CD4-positive, alpha-beta memory T cell (primary cell): ENCODE results near the gene GRM5. TPM values are rescaled to one million over a fixed set of nuclear protein-coding genes. Genes with fewer than 3 reads are reported as not detected.
A peak's percentile ranks its signal among the peaks of the same experiment; 100 is the strongest.
"Not testable (repeated sequence)": the region's sequence is repeated elsewhere in the genome, so short reads cannot be mapped to it uniquely, and the experiment has no call there.

Experiments
- CTCF ChIA-PET: fragments of 350-600 bp; sonication (Branson Sonifier 250); formaldehyde crosslinking; loops from one replicate; lab custom pipeline; 2021; ENCODE audit warnings: inconsistent platforms; ENCODE audit not compliant: partially characterized antibody; lab: Charles Lee
- POLR2A ChIA-PET: fragments of 350-600 bp; sonication (Branson Sonifier 250); formaldehyde crosslinking; loops from one replicate; lab custom pipeline; 2021; ENCODE audit not compliant: partially characterized antibody; lab: Charles Lee
- DNase-seq, 5 donors: peaks; one replicate each; pipeline versions ENCODE4 v3.0.0 to v3.0.0-alpha.2; 2020 to 2022; ENCODE audit warnings: mixed read lengths in 1 of 5
- H3K27ac ChIP-seq: one replicate; pipeline ENCODE4 v1.7.0; 2013; ENCODE audit warnings: low read depth, low read length
- H3K27me3 ChIP-seq: 2 replicates; pipeline ENCODE4 v1.7.0; 2013; ENCODE audit warnings: mild to moderate bottlenecking, low read length, moderate library complexity; ENCODE audit not compliant: insufficient read depth
- H3K36me3 ChIP-seq: 2 replicates; pipeline ENCODE4 v1.7.0; 2013; ENCODE audit warnings: mild to moderate bottlenecking, low read length, moderate library complexity; ENCODE audit not compliant: insufficient read depth
- H3K4me1 ChIP-seq: 2 replicates; pipeline ENCODE4 v1.7.0; 2013; ENCODE audit warnings: mild to moderate bottlenecking, low read length, moderate library complexity; ENCODE audit not compliant: insufficient read depth
- H3K4me3 ChIP-seq, 2 donors: one replicate each; pipeline ENCODE4 v1.7.0; 2013; ENCODE audit warnings: low read length in 2 of 2, mild to moderate bottlenecking in 1 of 2
- H3K9me3 ChIP-seq, 2 donors: one replicate each; pipeline ENCODE4 v1.7.0; 2013; ENCODE audit warnings: low read length in 2 of 2, control low read depth in 1 of 2; ENCODE audit not compliant: control insufficient read depth in 1 of 2
- H3K27ac Mint-ChIP-seq, 7 donors: one replicate each; pipeline ENCODE4 v1.8.0; 2020 to 2021; ENCODE audit warnings: mixed read lengths in 7 of 7, mild to moderate bottlenecking in 6 of 7, inconsistent platforms in 3 of 7, moderate library complexity in 3 of 7
- H3K27me3 Mint-ChIP-seq, 2 donors: one replicate each; pipeline ENCODE4 v1.8.0; 2020 to 2021; ENCODE audit warnings: mixed read lengths in 2 of 2
- H3K36me3 Mint-ChIP-seq, 2 donors: one replicate each; pipeline ENCODE4 v1.8.0; 2020 to 2021; ENCODE audit warnings: mixed read lengths in 2 of 2, inconsistent platforms in 1 of 2, mild to moderate bottlenecking in 1 of 2
- H3K4me1 Mint-ChIP-seq, 4 donors: one replicate each; pipeline ENCODE4 v1.8.0; 2020 to 2021; ENCODE audit warnings: mixed read lengths in 4 of 4, mild to moderate bottlenecking in 1 of 4
- H3K4me3 Mint-ChIP-seq, 8 donors: one replicate each; pipeline ENCODE4 v1.8.0; 2020 to 2021; ENCODE audit warnings: mixed read lengths in 8 of 8, mild to moderate bottlenecking in 7 of 8, moderate library complexity in 6 of 8, inconsistent platforms in 3 of 8
- H3K9me3 Mint-ChIP-seq, 8 donors: one replicate each; pipeline ENCODE4 v1.8.0; 2020 to 2021; ENCODE audit warnings: mixed read lengths in 8 of 8, mild to moderate bottlenecking in 5 of 8, inconsistent platforms in 3 of 8, moderate library complexity in 1 of 8
- intact Hi-C: fragments of 100-400 bp; cut with micrococcal nuclease; formaldehyde crosslinking; loops from one replicate; pipeline ENCODE4 v1.15.1; 2023
- polyA plus RNA-seq, 2 donors: library from polyadenylated mRNA; unstranded; fragments of 300-500 nt; fragmentation: Illumina TruSeq; gene quantifications; one replicate each; pipeline ENCODE4 v1.2.3, GENCODE V29; 2021
- total RNA-seq, 2 experiments: library from RNA; stranded (reverse); gene quantifications; one replicate each; pipeline ENCODE4 v1.2.3, GENCODE V29; 2021

GRM5 gene
- total and polyA plus RNA-seq, 4 experiments from 2014 or later: not detected

DNA sequence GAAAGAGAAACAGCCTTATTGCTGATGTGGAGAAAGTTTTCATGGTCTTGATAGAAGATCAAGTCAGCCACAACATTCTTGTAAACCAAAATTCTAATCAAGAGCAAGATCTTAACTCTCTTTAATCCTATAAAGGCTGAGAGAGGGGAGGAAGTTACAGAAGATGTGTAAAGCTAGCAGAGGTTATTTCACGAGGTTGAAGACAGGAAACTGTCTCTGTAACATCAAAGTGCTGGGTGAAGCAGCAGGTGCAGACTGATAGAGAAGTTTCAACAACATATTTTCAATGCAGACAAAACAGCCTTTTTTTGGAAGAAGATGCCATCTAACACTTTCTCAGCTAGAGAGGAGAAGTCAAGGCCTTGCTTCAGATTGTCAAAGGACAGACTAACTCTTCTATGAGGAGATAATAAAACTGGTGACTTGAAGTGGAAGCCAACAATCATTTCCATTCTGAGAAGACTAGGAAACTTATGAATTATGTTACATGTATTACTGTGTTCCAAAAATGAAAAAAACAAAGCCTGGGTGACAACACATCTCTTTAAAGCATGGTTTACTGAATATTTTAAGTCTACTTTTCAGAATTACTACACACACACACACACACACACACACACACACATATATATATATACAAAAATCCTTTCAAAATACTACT lies 221.9 kb downstream of the GRM5 start:
- intact Hi-C loops: loop anchor here (5.0 to 10.0 kb wide), 2 partner anchors 79 to 507 kb away; partner anchors contain the start of gene CTSC
- not testable (repeated sequence) for H3K9me3 Mint-ChIP-seq
- peaks cover 39 to 59% (median 47%) of the 10 kb centered on the region in 4 donors for H3K4me1 Mint-ChIP-seq

DNA sequence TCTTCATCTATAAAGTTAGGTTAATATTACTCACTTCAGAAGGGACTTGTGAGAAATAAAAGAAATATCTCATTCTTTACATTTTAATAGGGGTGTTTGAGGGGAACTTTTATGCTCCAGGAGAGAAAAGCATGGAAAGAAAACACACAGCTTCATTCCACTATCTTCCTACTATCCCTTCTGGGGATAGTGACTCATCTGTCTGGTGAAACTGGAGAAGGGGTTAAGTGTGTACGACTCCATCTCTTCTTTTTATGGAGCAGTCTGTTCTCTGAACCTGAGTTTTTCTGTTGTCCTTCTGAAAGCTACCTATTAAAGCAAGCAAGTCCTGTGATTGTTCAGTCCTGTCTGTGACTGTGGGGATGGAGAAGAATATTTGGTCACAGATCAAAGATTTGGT lies 227.6 kb downstream of the GRM5 start:
- H3K9me3 Mint-ChIP-seq, CTCF ChIA-PET: not testable (repeated sequence)
- peaks cover 17 to 36% (median 30%) of the 10 kb centered on the region in 4 donors for H3K4me1 Mint-ChIP-seq

More for the DNA sequence above, 221.9 kb downstream of the GRM5 start:
- H3K36me3 ChIP-seq, H3K27me3 ChIP-seq, H3K4me3 ChIP-seq, POLR2A ChIA-PET, H3K36me3 Mint-ChIP-seq, H3K27me3 Mint-ChIP-seq, CTCF ChIA-PET, H3K9me3 ChIP-seq, H3K27ac ChIP-seq: not testable (repeated sequence)
- peak; percentile 49 to 81 (median 76) for DNase-seq
- Mint-ChIP-seq H3K27ac (peak overlapping the region; percentile 73 to 87 (median 84)), H3K4me3 (peak overlapping the region in 7 of 8 donors; percentile 32 to 82 (median 57))
- H3K4me1 ChIP-seq: peaks cover 35% of the 10 kb centered on the region

DNA sequence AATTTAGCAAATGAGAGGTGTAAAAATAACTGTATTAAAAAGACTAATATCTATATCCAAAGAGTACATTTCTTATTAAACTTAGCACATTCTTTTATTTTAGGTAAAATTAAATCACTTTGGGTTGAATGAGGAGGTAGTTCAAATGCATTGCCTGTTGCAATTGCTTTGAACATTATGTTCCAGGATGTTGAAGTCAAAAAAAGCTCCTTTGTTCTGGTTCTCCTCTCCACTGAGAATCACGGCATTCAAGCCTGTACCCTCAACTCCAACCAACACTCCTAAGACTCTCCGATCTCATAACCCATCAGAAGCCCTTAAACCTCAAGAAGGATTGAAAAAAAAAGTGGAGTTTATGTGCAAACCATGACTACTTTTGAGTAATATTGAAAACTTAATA lies 230.1 kb downstream of the GRM5 start:
- H3K27ac ChIP-seq, H3K27me3 Mint-ChIP-seq, DNase-seq, H3K4me1 ChIP-seq, H3K4me3 ChIP-seq, CTCF ChIA-PET, H3K9me3 Mint-ChIP-seq, H3K9me3 ChIP-seq, H3K27me3 ChIP-seq, H3K36me3 ChIP-seq, POLR2A ChIA-PET, H3K27ac Mint-ChIP-seq, H3K36me3 Mint-ChIP-seq, intact Hi-C loops, H3K4me3 Mint-ChIP-seq: not testable (repeated sequence)
- H3K4me1 Mint-ChIP-seq: peaks cover 5 to 18% (median 14%) of the 10 kb centered on the region in 4 donors

More for the DNA sequence above, 227.6 kb downstream of the GRM5 start:
- H3K36me3 Mint-ChIP-seq, H3K4me3 ChIP-seq, H3K36me3 ChIP-seq, H3K27me3 Mint-ChIP-seq, H3K27ac ChIP-seq, H3K27ac Mint-ChIP-seq, H3K4me3 Mint-ChIP-seq, DNase-seq, H3K9me3 ChIP-seq, intact Hi-C loops, H3K27me3 ChIP-seq, POLR2A ChIA-PET: not testable (repeated sequence)
- peaks cover 17% of the 10 kb centered on the region for H3K4me1 ChIP-seq

DNA sequence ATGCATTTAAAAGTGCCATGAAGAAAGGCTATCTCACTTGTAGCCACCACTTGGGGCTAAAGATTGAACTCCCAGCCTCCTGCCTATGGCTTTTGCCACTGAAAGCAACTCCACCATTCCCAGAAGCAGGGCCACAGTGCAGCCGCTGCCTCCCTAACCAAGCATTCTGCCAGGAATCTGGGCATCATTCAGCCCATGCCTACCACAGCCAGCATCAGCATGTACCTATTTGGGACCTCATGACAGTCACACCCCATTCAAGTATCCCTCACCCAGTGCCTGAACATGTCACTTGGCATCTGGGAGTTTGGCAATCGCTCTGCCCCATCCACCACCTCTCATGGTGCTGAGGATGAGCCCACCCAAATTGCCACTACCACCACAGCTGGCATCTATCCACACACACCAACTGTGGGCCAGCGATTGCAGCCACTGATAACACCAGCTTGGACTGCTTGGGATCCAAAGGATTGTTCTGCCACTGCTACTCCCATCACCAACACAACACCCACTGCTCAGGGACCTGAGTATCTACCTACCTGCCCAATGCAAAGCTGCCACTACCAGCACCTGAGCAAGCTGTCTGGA lies 234.4 kb downstream of the GRM5 start:
- intact Hi-C loops: no loop called here
- ChIA-PET CTCF (no interaction called here), POLR2A (no interaction called here)
- H3K9me3 Mint-ChIP-seq: peaks cover 0 to 5% (median 0%) of the 10 kb centered on the region in 8 donors
- H3K27me3 ChIP-seq: no peaks in the 10 kb centered on the region
- peaks cover 2 to 9% (median 6%) of the 10 kb centered on the region in 4 donors for H3K4me1 Mint-ChIP-seq
- no peak overlapping the region for H3K27ac ChIP-seq
- H3K27me3 Mint-ChIP-seq: peaks cover 0 to 2% of the 10 kb centered on the region in 2 donors
- H3K4me1 ChIP-seq: no peaks in the 10 kb centered on the region
- no peak overlapping the region for H3K4me3 Mint-ChIP-seq
- H3K9me3 ChIP-seq: no peaks in the 10 kb centered on the region
- no peaks in the 10 kb centered on the region for H3K36me3 Mint-ChIP-seq
- no peak overlapping the region for H3K4me3 ChIP-seq
- DNase-seq: no peak
- peak overlapping the region in 1 of 7 donors; percentile 53 for H3K27ac Mint-ChIP-seq
- no peaks in the 10 kb centered on the region for H3K36me3 ChIP-seq

DNA sequence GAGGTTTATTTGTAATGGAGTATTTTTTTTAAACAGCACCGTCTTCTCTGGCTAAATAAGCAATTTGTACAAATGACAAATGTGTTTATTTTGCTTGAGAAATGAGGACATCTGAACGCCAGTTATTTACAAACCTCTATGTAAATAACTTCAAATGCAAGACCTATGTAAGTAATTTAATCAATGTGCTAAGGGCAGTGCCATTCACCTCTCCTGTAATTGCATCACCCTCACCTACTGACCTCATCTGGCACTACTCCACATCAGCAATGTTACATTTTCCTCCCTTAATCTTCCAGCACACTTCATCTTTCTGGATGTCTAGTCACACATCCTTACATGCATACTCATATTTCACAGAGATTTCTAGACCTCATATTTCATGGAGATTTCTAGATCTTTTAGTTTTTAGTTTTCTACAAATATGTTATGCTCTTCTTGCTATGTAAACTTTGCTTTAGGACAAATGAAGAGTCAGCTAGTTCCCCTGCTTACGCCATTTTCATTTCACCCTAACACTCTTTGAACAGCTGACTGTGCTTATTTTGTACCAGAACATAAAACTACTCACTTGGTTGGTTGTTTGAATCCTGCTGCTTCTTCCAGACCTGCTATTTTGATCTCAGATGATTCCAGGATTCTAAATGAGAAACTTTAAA lies 238.6 kb downstream of the GRM5 start:
- no peaks in the 10 kb centered on the region for H3K36me3 Mint-ChIP-seq
- intact Hi-C loops: no loop called here
- Histone ChIP-seq H3K27ac (no peak overlapping the region), H3K36me3 (no peaks in the 10 kb centered on the region), H3K4me1 (no peaks in the 10 kb centered on the region), H3K27me3 (no peaks in the 10 kb centered on the region), H3K9me3 (no peaks in the 10 kb centered on the region), H3K4me3 (no peak overlapping the region)
- ChIA-PET CTCF (no interaction called here), POLR2A (no interaction called here)
- no peak for DNase-seq
- H3K27me3 Mint-ChIP-seq: peaks cover 0 to 2% of the 10 kb centered on the region in 2 donors
- no peak overlapping the region for H3K27ac Mint-ChIP-seq
- no peak overlapping the region for H3K4me3 Mint-ChIP-seq
- peaks cover 0 to 5% (median 0%) of the 10 kb centered on the region in 8 donors for H3K9me3 Mint-ChIP-seq
- peaks cover 0 to 3% (median 0%) of the 10 kb centered on the region in 4 donors for H3K4me1 Mint-ChIP-seq

DNA sequence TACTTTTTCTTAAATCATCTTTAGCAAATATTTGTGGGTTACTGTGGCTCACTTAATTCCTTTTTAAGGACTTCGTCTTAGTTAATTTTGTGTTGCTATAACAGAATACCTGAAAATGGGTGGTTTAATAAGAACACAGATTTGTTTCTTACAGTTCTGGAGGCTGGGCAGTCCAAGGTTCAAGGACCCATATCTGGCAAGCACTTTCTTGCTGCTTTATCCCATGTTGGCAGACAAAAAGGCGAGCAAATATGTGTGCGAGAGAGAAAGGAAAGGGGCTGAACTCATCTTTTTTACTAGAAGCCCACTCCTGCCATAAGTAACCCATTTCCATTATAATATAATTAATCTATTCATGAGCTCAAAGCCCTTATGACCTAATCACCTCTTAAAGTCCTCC lies 246.2 kb downstream of the GRM5 start:
- no peaks in the 10 kb centered on the region for H3K27me3 Mint-ChIP-seq
- intact Hi-C loops: no loop called here
- H3K4me1 ChIP-seq: no peaks in the 10 kb centered on the region
- no peaks in the 10 kb centered on the region for H3K9me3 ChIP-seq
- ChIA-PET POLR2A (interaction anchor here (0.6 kb wide), 1 partner anchor 457 kb away, joined by 3 read pairs; no protein-coding TSS in a partner anchor), CTCF (no interaction called here)
- H3K9me3 Mint-ChIP-seq: peaks cover 0 to 4% (median 3%) of the 10 kb centered on the region in 8 donors
- no peaks in the 10 kb centered on the region for H3K36me3 ChIP-seq
- H3K4me1 Mint-ChIP-seq: peaks cover 0 to 2% (median under 1%) of the 10 kb centered on the region in 4 donors
- DNase-seq: no peak
- H3K27ac Mint-ChIP-seq: no peak overlapping the region
- no peak overlapping the region for H3K27ac ChIP-seq
- no peak overlapping the region for H3K4me3 Mint-ChIP-seq
- no peaks in the 10 kb centered on the region for H3K36me3 Mint-ChIP-seq
- no peaks in the 10 kb centered on the region for H3K27me3 ChIP-seq
- H3K4me3 ChIP-seq: no peak overlapping the region

DNA sequence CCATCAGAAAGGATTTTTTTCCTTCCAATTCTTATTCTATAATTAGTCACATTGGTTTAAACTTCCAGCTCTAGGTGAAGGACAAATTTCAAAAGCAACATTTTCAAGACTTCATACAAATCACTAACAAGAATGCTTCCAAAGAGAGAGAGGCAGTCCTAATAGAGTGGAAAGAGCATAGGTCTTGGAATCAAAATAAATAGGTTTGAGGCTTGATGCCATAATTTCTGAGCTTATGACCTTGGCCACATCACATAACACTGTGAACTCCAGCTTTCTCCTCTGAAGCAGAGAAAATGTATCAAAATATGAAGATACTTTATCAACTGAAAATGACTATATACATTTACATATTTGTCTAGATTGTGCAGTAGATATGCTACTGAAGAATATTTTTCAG lies 246.8 kb downstream of the GRM5 start:
- no peaks in the 10 kb centered on the region for H3K9me3 ChIP-seq
- POLR2A ChIA-PET: no interaction called here
- no peak overlapping the region for H3K4me3 ChIP-seq
- no peaks in the 10 kb centered on the region for H3K4me1 ChIP-seq
- no peak for DNase-seq
- no peak overlapping the region for H3K27ac ChIP-seq
- Mint-ChIP-seq H3K4me3 (no peak overlapping the region), H3K4me1 (peaks cover 0 to 2% (median under 1%) of the 10 kb centered on the region in 4 donors), H3K36me3 (no peaks in the 10 kb centered on the region), H3K27me3 (no peaks in the 10 kb centered on the region), H3K9me3 (peaks cover 0 to 7% (median 4%) of the 10 kb centered on the region in 8 donors), H3K27ac (no peak overlapping the region)
- no peaks in the 10 kb centered on the region for H3K27me3 ChIP-seq
- CTCF ChIA-PET: no interaction called here
- H3K36me3 ChIP-seq: no peaks in the 10 kb centered on the region
- intact Hi-C loops: no loop called here
